Fibroblast of lung (primary cell): Measurements from ENCODE around the gene HAAO.

Experiments used
- CTCF ChIP-seq, 2 donors: IDR thresholded peaks in 1 of 2; conservative IDR thresholded peaks in 1 of 2; 1 replicate in 1 of 2; 2 replicates in 1 of 2; pipeline ENCODE4 v1.5.1; 2011 to 2012; ENCODE audit warnings: low read length in 2 of 2, control low read depth in 1 of 2, inconsistent platforms in 1 of 2, low read depth in 1 of 2, mild to moderate bottlenecking in 1 of 2
- EZH2 ChIP-seq: IDR thresholded peaks from 2 replicates; pipeline ENCODE4 v1.5.1; 2012; ENCODE audit warnings: low read length, control low read depth, mild to moderate bottlenecking; ENCODE audit errors: missing control alignments

- no peak for TF ChIP-seq CTCF (conservative IDR thresholded peaks at IDR 0.05 in 1 of 2, IDR thresholded peaks at IDR 0.05 in 1 of 2; ENCODE audit: low read depth in 1 of 2, low read length in 2 of 2)
- TF ChIP-seq EZH2, result no peak
Measured at GRCh38 chr2:42840760-42841159, 48.4 kb upstream of the HAAO start.
